PFSK-1 (cell line): ENCODE measurements around the gene SELENON.

Experiments
- FOXP2 ChIP-seq: optimal IDR thresholded peaks from 2 replicates; pipeline ENCODE3; 2011; ENCODE audit warnings: borderline replicate concordance, control low read depth, inconsistent platforms; ENCODE audit not compliant: insufficient read depth; ENCODE audit errors: extremely low read length, extremely low read depth
- POLR2AphosphoS5 ChIP-seq: IDR thresholded peaks from 2 replicates; pipeline ENCODE4 v1.6.1; 2012; ENCODE audit warnings: low read depth, mild to moderate bottlenecking, control low read depth, low read length, moderate library complexity
- SIN3A ChIP-seq: IDR thresholded peaks from 2 replicates; pipeline ENCODE4 v1.6.1; 2012; ENCODE audit warnings: mild to moderate bottlenecking, low read length, moderate library complexity, borderline replicate concordance; ENCODE audit not compliant: insufficient read depth
- TAF1 ChIP-seq: IDR thresholded peaks from 2 replicates; pipeline ENCODE4 v1.6.1; 2012; ENCODE audit warnings: low read length, control low read depth, borderline replicate concordance; ENCODE audit not compliant: insufficient read depth
- TF ChIP-seq, protein P1 (sequence below), 2 experiments: IDR thresholded peaks; 2 replicates each; pipeline versions ENCODE4 v1.6.1 to v1.8.0; 2011 to 2012; ENCODE audit warnings: low read depth in 2 of 2, low read length in 2 of 2, control low read depth in 1 of 2, inconsistent platforms in 1 of 2, mild to moderate bottlenecking in 1 of 2, moderate library complexity in 1 of 2; ENCODE audit not compliant: insufficient read depth in 1 of 2

The SELENON gene

DNA sequence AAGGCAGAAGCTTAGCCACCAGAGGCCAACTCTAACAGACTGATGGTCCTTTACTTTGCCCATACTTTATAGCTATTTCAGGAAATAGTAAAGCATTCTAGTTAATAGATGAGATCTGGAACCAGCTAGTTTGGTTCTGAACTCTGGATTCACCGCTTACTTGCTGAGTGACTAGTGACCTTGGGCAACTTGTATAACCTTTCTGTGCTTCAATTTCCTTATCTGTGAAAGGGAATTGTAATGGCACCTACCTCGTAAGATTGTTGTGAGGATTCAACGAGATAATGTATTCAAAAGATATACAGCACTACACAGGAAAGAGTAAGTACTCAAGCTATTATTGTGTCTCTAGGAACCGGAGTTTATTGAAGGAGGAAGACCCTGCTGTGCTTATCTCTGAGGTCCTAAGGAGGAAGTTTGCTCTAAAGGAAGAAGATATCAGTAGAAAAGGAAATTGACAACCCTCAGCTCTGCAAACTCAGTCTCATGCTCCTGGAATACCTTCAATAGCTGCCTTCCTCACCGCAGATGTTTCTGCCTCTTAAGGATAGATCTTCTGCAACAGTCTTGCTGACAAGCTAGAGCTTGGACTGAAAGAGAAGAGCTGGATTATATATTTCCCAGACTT is 31.7 kb downstream of the SELENON start:
- TF ChIP-seq SIN3A (no peak), TAF1 (no peak), FOXP2 (no peak), POLR2AphosphoS5 (no peak)
- TF ChIP-seq, protein P1, sequence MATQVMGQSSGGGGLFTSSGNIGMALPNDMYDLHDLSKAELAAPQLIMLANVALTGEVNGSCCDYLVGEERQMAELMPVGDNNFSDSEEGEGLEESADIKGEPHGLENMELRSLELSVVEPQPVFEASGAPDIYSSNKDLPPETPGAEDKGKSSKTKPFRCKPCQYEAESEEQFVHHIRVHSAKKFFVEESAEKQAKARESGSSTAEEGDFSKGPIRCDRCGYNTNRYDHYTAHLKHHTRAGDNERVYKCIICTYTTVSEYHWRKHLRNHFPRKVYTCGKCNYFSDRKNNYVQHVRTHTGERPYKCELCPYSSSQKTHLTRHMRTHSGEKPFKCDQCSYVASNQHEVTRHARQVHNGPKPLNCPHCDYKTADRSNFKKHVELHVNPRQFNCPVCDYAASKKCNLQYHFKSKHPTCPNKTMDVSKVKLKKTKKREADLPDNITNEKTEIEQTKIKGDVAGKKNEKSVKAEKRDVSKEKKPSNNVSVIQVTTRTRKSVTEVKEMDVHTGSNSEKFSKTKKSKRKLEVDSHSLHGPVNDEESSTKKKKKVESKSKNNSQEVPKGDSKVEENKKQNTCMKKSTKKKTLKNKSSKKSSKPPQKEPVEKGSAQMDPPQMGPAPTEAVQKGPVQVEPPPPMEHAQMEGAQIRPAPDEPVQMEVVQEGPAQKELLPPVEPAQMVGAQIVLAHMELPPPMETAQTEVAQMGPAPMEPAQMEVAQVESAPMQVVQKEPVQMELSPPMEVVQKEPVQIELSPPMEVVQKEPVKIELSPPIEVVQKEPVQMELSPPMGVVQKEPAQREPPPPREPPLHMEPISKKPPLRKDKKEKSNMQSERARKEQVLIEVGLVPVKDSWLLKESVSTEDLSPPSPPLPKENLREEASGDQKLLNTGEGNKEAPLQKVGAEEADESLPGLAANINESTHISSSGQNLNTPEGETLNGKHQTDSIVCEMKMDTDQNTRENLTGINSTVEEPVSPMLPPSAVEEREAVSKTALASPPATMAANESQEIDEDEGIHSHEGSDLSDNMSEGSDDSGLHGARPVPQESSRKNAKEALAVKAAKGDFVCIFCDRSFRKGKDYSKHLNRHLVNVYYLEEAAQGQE (IDR thresholded peaks at IDR 0.05; ENCODE audit: insufficient read depth in 1 of 2, low read depth in 2 of 2, low read length in 2 of 2), result no peak

DNA sequence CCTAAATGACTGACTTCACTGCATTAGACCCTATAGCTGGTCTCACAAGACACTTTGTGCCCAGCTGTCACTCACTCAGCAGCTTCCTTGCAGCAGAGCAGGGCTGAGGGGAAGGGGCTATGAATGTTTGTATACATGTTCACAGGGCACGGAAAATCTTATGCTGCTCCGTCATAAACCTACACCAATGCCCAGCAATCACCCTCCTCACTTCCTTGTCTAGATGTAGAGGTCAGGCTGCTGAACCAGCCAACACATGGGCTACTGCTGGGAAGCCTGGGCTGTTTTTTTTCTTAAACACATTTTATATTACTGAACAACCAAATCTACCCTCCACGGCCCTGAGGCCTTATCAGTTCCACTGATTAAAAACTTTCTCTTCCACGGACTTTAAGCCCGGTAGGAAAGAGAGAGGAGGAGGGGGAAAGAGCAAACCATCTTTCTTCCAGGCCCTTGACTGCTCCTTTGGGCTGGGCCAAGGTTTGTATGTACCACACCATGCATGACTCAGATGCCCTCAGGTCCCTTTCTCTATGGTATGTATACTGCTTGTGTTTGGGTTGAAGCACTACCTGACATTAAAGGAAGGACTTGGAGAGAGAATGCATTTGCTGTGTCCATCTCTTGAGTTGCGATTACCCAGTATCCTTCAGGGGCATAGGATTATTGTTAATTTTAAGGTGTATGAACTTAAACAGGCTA is 32.5 kb downstream of the SELENON start:
- TF ChIP-seq FOXP2 (no peak), TAF1 (no peak)
- TF ChIP-seq, protein P1 (IDR thresholded peaks at IDR 0.05; ENCODE audit: insufficient read depth in 1 of 2, low read depth in 2 of 2, low read length in 2 of 2), result no peak

DNA sequence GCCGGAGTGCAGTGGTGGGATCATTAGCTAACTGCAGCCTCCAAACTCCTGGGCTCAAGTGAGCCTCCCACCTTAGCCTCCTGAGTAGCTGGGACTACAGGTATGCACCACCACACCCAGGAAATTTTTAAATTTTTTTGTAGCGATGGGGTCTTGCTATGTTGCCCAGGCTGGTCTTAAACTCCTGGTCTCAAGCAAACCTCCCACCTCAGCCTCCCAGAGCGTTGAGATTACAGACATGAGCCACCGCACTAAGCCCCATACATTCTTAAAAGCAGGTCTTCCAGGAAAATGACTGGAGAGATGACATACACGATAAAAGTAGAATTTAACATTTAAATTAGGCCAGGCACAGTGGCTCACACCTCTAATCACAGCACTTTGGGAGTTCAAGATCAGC is 33.2 kb downstream of the SELENON start:
- TF ChIP-seq FOXP2, result no peak
- TF ChIP-seq, protein P1 (IDR thresholded peaks at IDR 0.05; ENCODE audit: insufficient read depth in 1 of 2, low read depth in 2 of 2, low read length in 2 of 2), result no peak
- no peak for TF ChIP-seq TAF1
- no peak for TF ChIP-seq POLR2AphosphoS5
- TF ChIP-seq SIN3A, result no peak

DNA sequence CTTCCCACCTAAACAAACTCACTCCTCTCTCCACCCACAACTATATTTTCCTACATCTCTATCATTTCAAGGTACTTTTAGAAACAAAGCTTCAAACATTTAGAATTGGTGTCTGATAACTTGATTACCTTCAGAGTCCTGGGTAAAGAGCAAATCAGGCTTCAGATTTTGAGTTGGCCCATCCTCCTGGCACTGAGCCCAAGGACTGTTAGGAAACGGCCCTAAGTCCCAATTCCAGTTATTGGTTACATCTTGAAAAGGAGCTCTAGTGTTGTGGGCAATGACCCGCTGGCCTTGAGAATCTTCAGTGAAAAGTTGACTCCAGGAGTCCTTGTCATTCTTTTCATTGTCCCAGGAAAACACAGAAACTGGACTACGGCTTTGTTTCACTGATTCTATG is 34.9 kb downstream of the SELENON start:
- TF ChIP-seq SIN3A (no peak), POLR2AphosphoS5 (no peak), TAF1 (no peak), FOXP2 (no peak)
- TF ChIP-seq, protein P1 (IDR thresholded peaks at IDR 0.05; ENCODE audit: insufficient read depth in 1 of 2, low read depth in 2 of 2, low read length in 2 of 2), result no peak

DNA sequence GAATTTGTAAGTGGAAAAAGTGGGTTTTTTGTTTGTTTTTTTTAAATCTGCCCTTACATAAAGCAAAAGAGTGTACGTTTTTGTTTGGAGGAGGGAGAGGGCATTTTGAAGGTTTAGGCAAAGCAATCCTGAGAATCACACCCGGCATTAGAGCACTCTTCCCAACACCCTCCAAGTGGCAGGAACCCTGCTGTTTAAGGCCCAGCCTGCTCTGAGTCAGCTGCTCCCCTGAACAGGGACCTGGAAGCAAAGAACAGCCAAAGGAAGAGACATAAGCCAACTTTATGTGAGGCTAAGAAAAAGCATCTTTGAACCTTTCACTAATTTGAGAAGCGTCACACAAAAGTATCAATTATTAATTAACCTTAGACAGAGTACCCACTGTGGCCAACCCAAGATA is 36.7 kb downstream of the SELENON start:
- TF ChIP-seq SIN3A, result no peak
- TF ChIP-seq, protein P1 (IDR thresholded peaks at IDR 0.05; ENCODE audit: insufficient read depth in 1 of 2, low read depth in 2 of 2, low read length in 2 of 2), result no peak
- TF ChIP-seq FOXP2, result no peak
- TF ChIP-seq POLR2AphosphoS5, result no peak
- TF ChIP-seq TAF1, result no peak
